Activated naive CD8-positive, alpha-beta T cell treated with anti-CD3 and anti-CD28 coated beads, Interleukin-2, amount 50 U/mL, for 16 hours (primary cell): ENCODE results near the gene C2orf81.
"Not testable (repeated sequence)": the region's sequence is repeated elsewhere in the genome, so short reads cannot be mapped to it uniquely, and the experiment has no call there.

Experiments used
- DNase-seq: peaks from one replicate; pipeline ENCODE4 v3.0.0-alpha.2; 2020; ENCODE audit warnings: low read depth, low spot score

C2orf81 gene

DNA sequence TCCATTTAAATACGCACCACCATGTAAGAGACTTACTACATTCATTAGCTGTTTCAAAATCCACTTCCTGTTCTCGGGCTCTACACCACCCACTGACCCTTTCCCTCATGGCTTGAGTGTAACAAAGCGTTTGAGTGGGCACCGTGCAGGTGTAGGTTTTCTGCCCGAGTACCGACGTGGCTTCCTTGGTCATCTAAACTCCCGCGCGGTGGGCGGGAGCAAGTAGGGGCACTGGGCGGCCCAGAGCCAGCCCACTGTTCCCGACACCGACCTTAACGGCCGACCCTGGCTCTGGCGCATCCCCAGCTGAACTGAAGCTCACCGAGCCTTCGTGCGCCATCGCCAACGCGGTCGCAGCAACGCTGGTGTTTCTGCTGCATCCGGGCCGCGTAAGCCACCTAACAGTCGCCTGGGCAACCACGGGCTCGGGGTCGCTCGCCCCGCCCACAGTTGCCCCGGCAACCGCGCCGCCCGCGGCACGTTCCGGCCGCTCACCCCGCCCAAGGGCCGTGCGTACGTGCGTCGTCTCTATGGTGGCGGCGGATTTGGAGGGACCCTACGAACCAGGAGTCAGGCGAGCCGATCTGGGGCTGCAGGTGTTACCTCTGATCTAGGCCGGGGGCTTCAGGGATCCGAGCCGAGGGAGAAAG is at the start of gene C2orf81, which contains the start of gene WDR54:
Gene C2orf81, minus strand, starts transcription at position 399 of the 650 bp plus-strand sequence. Its CDS starts 59 bp downstream, at position 340.
Gene WDR54, plus strand, starts transcription at position 510 of the 650 bp plus-strand sequence. CDS start 424 bp downstream, outside the sequence.
- DNase-seq: peak; percentile 91

DNA sequence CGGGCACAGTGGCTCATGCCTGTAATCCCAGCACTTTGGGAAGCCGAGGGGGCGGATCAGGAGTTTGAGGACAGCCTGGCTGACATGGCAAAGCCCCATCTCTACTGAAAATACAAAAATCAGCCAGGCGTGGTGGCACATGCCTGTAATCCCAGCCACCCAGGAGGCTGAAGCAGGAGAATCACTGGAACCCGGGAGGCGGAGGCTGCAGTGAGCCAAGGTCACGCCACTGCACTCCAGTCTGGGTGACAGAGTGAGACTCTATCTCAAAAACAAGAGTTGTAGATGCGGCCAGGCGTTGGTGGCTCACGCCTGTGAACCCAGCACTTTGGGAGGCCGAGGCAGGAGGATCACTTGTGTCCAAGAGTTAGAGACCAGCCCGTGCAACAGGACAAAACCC is 49.3 kb upstream of the C2orf81 start:
- not testable (repeated sequence) for DNase-seq

DNA sequence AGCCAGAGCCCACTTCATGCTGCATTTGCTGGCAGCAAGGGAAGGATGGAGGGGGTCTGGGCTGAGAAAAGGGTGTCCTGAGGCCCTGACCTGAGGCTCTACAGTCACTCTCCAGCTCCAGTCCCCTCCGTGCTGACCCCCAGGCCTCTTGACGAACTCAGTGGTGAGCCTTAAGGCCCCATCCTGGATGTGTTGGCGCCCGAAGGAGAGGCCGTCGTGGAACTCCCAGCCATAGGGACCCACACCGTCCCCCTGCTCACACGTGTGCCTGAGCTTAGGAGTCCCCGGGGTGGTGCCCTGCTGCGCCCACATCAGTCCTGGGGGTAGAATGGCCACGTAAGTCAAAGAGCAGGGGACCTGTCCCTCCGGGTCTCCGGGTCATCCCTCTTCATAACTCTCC is 43.0 kb upstream of the C2orf81 start:
- no peak for DNase-seq

DNA sequence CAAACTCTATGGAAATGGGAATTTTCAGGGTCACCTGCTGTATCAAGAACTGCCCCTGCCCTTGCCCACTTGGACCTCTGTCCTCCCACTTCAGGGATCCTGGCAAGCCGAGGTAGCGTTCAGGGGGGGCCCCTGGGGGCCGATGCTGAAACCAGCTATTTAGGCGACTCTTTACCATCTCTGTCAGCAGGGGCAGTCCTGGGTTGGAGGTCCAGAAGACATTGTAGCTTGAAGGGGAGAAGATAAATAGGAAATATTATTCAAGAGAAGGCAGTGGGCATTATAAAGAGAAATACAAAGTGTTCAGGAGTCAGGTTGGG is 41.3 kb upstream of the C2orf81 start:
- DNase-seq: no peak

DNA sequence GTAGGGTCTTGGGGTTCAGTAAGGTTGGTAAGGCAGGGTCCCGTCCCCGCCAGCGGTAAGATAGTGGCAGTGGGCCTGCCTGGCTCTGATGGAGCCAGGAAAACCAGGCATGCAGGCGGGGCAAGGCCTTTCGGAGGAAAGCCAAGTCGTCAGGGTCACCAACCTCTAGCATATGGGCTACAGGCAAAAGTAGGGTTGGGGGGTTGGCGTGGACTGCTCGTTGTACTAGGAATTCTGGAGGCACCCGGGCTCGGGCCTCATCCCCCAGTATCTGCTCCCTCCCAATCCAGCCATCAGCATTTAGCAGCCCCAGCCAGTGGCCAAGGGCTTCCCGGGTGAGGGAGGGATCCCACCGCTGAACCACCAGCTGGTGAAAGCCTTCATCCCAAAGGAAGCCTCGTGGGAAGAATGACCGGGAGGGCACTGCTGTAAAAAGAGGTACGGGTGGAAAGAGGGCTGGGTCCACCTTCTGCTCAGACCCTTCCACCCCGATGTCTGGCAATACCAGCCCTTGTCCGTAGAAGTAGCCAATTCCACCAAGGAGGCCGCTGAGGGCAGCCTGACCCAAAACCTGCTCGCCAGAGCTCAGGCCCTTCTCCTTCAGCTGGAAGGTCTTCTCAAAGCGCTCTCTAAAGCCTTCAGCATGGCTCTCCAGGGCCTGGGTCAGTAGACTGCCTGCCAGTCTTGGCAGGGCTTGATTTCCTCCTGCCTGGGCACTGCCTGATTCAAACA is 40.8 kb upstream of the C2orf81 start:
- no peak for DNase-seq

DNA sequence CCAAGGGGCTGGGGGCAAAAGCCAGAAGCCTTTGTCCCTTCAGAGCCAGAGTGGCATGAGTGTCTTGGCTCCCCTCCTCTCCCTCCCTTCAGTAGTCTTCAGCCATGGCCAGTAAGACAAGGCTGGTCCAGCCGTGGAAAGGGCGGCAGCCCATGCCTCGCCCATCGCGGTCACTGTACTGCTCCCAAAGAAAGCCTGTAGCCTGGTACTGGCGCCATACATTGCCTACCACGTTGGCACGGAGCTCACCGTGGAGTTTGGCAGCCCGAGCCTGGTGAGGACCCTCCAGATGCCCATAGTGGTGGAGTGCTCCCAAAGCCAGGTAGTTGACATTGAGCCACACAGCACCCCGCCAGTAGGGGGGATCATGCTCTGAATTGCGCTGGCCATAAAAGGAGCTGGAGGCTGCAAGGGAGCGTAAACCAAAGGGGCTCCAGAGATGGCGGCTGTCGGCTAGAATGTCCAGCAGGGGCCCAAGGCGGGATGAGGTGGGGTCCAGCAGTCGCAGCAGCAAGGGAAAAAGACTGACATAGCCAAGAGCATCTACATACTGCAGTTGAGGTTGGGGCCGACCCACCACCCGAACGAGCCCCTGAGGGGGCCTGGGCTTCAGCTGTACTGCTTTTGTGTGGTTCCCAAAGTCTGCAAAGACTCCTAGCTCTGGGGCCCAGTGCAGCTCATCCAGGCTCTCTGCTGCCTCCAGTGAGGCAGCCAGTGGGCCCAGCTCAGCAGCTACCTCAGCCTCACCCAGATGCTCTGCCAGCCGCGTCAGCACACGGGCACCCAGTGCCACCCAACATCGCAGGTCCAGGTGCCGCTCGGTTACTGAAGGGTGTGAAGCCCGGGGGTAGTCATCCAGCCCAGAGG is 40.0 kb upstream of the C2orf81 start:
- no peak for DNase-seq

DNA sequence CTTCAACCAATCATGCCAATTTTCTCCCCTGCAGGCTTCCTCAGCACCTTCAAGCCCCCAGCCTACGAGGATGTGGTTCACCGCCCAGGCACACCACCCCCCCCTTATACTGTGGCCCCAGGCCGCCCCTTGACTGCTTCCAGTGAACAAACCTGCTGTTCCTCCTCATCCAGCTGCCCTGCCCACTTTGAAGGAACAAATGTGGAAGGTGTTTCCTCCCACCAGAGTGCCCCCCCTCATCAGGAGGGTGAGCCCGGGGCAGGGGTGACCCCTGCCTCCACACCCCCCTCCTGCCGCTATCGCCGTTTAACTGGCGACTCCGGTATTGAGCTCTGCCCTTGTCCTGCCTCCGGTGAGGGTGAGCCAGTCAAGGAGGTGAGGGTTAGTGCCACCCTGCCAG is 38.8 kb upstream of the C2orf81 start:
- not testable (repeated sequence) for DNase-seq

DNA sequence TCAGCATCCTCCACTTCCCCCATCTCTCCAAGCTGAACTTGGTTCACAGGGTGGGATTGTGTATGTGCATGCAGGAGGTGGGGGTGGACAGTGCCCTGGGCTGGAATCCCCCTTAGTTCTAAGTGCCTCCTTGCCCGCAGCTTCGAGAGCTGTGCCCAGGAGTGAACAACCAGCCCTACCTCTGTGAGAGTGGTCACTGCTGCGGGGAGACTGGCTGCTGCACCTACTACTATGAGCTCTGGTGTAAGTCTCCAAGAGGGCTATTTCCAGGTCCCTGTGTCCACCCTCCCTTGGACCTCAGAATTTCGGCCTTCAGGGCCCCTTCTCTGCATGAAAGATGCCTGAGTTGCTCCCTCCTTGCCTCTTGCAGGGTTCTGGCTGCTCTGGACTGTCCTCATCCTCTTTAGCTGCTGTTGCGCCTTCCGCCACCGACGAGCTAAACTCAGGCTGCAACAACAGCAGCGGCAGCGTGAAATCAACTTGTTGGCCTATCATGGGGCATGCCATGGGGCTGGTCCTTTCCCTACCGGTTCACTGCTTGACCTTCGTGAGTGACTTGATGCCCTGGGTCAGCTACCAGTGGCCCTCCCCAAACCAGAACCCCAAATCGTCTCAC is 38.2 kb upstream of the C2orf81 start:
- DNase-seq: not testable (repeated sequence)

DNA sequence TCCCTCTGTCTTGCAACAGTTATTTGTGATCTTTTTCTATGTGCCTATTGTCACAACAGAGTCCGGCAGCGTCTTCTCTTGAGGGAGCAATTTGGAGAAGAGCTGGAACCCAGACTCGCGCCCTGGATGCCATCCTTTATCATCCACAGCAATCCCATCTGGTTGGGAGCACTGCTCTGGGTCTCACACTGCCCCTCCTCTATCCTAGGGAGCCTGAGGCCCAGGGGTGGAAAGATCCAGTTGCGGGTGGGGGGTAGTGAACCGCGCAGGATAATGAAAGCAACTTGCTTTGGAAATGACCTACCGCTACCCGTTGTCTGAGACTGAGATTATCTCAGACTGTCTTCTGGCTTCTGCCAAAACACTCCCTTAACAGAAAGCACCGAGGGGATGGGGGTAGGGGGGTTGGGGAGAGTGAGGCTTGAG is 37.5 kb upstream of the C2orf81 start:
- DNase-seq: no peak

DNA sequence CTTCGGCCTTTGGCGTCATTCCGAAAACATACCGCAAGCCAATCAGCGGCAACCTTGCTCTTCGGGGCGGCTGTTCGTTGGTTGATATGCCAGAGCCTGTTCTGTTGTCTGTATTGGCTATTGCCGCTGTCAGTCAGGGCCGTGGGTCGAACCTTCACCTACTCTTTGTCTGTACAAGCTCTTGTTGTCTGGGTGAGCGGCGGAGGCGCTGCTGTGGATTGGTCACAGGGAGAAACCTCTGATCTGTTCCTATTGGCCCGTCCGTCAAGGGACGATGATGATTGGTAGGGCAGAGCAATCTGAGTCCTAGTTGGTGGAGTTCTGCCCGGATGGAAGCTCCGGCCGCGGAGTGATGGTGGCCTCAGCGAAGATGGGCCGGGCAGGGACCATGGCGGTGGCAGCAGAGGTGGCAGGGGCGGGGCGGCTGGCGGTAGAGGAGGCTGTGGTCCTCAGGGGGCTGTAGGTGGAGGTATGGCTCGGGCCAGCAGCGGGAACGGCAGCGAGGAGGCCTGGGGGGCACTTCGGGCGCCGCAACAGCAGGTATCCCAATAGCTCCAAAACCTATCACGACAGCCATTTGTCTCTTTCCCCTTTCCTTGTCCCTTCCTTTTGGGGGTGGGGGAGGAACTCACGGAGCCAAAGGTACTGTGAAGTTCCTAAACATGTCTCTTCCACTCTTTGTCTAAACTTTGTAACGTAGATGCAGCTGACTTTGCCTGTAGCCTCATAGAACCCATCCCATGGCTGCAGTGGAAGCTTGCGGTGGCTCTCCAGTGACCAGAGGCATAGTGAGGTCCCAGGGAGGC is 36.9 kb upstream of the C2orf81 start, which contains the start of gene WBP1:
Gene WBP1, plus strand, starts transcription at position 307 of the 806 bp plus-strand sequence. Its CDS starts 165 bp downstream, at position 472.
- DNase-seq: peak; percentile 97

DNA sequence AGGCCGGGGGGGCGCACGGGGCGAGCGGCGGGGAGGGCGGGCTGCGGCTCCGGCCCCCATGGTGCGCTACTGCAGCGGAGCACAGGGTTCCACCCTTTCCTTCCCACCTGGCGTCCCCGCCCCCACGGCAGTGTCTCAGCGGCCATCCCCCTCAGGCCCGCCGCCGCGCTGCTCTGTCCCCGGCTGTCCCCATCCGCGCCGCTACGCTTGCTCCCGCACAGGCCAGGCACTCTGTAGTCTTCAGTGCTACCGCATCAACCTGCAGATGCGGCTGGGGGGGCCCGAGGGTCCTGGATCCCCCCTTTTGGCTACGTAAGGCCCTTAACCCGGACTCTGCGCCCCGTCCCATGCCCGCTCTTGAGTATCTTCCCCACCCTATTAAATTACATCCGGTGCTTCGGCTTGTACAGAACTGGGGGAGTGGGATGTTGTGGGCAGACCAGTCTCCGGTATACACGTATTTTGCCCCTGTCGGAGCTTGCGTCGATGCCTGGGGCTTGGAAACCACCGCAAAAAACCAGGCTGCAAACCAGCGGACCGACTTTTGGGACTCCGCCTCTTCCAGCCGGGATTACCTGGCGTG is 36.2 kb upstream of the C2orf81 start:
- peak; percentile 63 for DNase-seq

DNA sequence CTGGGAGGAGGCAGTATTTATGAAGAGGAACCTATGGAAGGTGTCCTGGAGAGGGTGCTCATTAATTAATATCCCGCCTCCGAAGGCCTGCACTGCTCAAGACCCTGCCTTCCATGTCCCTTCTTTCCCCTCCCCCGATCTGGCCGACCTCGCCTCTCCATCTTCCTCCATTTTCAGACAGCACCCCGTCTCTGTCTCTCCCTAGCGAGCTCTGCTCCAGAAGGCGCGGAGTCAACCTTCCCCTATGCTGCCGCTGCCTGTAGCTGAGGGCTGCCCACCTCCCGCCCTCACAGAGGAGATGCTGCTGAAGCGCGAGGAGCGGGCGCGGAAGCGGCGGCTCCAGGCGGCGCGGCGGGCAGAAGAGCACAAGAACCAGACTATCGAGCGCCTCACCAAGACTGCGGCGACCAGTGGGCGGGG is 35.7 kb upstream of the C2orf81 start:
- no peak for DNase-seq

DNA sequence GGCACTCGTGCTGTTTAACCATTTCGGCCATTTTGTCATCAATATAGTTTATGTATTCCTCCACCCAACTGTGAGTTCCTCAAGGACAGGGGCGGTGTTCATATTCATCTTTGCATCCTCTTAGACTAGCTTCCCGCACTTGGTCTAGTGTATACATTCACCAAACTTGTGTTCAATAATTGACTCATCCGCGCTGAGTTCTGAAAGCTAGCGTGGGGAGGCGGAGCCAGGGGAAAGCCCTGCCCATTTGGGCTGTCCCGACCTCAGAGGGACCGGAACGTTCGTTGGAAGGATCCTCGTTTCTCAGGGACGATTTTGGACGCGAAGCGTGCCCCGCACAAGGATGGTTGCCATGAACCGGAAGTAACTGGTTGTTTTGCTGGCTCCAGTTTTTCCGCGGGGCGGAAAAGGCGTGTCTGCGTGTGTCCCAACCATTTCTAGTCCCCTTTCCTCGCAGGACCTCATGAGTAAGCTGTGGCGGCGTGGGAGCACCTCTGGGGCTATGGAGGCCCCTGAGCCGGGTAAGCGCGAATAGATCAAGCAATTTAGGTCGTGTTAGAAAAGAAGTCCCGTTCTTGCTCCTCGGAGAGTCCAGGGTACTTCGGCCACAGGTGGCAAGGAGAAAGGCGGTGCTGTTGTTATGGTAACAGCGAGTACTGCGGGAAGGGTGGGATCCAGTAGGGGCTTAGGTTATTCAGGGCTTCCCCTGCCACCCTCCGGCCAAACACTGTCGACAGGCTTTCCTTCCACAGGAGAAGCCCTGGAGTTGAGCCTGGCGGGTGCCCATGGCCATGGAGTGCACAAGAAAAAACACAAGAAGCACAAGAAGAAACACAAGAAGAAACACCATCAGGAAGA is 33.5 kb upstream of the C2orf81 start, which contains the start of gene INO80B:
Gene INO80B, plus strand, starts transcription at position 434 of the 858 bp plus-strand sequence. Its CDS starts 30 bp downstream, at position 464.
- DNase-seq: peak; percentile 91

DNA sequence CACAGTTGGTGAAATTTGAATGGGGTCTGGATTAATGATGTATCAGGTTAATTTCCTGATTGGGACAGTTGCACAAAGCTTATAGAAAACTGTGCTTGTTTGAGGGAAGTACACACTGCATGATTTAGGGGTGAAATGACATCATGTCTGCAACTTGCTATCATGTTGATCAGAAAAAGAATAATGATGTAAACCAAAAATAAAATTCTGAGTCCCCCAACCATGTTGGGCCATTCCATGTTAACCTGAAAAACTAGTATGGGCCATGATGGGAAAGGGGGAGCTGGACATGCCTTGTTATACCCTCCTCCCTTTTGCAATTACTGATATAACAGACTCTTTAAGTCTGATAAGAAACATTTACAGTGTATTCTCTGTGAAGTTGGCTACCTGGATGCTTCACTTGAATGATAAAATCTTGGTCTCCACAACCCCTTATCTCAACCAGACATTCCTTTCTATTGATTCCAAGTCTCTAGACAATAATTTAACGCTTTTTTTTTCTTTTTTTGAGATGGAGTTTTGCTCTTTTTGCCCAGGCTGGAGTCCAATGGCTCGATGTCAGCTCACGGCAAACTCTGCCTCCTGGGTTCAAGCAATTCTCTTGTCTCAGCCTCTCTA is 29.3 kb upstream of the C2orf81 start:
- DNase-seq: no peak

DNA sequence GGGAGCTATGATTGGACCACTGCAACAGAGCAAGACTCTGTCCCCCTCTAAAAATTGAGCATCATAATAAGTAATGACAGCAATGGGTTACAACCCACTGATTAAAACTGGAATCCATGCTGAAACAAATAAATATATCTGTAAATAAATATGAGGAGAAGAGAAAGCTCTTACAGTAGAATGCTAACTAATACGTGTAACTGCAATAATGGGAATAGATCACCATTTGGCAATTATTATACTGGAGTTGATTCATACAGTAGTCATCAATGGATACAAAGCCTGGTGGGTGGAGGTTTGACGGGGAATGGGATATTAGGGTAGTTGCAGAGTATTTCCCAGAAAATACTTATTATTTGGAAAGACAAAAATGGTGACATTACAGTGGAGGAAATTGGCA is 27.4 kb upstream of the C2orf81 start:
- no peak for DNase-seq

DNA sequence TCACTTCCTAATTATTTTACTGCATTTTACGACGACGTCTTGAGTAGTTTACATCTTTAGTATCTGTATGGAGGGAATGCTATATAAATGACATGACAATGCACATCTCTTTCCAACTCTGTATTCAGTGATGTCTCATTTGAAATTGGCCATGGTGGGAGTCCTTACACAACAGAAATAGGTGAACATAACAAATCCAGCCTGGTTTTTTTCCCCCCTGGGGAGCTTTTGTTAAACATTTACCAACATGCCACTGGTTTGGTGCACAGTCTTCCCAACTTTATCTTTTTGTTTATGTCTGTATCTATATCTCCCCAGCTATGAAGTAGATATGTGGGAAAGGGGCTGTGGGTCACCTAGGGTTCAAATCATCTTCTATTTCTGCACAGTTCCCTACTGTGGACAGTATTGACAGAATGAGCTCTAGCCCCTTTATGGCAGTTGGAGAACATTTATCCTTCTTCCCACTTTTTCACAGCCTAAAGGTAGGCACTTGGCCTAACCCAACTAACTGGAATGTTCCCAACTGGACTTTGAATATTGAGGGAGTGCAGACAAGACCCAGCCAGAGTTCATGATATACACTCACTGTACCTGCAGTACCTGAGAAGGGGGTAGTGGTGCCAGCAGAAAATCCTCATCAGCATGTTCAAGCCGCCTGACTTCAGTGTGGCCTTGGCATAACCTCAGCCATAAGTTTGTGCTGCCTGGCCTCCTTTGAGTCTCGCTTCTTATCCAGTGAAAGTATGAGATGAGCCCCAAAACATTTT is 26.0 kb upstream of the C2orf81 start:
- DNase-seq: no peak

DNA sequence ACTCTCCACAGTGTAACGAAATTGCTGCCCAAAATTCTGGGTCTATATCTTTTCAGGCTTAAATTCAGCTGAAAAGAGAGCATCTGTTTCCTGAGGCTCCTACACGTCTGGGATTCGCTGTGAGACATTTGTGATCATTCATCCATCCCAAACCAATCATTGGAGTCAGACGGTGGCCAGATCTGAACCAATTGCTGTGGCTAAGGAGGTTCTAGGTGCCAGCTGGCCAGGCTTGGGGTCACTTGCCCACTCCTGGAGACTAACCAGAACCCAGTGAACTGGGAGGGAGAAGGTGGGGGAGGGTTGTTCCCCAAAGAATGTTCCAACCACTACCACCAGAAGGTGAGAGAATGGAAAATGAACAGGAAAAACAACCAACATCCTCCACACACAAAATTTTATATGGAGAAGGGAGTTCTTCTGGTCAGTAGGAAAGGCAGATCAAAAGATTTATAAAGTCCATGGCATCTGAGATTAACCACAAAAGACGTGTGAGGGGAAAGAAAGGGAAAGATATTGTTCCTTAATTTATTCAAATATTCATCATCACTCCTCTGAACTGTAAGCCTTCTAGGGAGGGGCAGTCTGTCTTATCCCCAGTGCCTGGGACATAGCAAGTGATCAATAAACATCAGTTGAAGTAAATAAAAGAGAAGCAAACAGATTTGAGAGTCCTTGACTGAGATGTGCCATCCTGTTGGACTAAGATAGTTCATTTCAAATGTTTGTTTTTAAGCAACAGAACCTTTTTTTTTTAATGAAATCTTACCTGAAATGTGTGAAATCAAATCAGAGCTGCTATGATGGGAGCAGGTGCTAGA is 23.3 kb upstream of the C2orf81 start:
- DNase-seq: no peak
